RWPE1 (cell line): ENCODE data around the gene ZNF460.
A peak's percentile ranks its signal among the peaks of the same experiment; 100 is the strongest.
"Not testable (repeated sequence)": the region's sequence is repeated elsewhere in the genome, so short reads cannot be mapped to it uniquely, and the experiment has no call there.

Source experiments
- CTCF ChIA-PET: fragments of 350-600 bp; sonication (Branson Sonifier 250); formaldehyde crosslinking; extraction: SDS; loops from one replicate; lab custom pipeline; 2021; lab: Yijun Ruan, JAX
- POLR2A ChIA-PET: fragments of 400-600 bp; formaldehyde crosslinking; extraction: SDS; loops from one replicate; lab custom pipeline; 2020; ENCODE audit warnings: antibody characterized with exemption; ENCODE audit not compliant: low non-redundant PET; lab: Yijun Ruan, JAX
- DNase-seq: peaks from one replicate; pipeline ENCODE4 v3.0.0; 2012; ENCODE audit warnings: low spot score
- H3K27ac ChIP-seq: fragments of 450-650 bp; 2 replicates; pipeline ENCODE4 v1.5.1; 2017
- TF ChIP-seq, protein P1 (sequence below): fragments of 450-650 bp; conservative IDR thresholded peaks from 2 replicates; pipeline ENCODE4 v1.5.1; 2017; ENCODE audit warnings: low read depth, mild to moderate bottlenecking

ZNF460 gene

DNA sequence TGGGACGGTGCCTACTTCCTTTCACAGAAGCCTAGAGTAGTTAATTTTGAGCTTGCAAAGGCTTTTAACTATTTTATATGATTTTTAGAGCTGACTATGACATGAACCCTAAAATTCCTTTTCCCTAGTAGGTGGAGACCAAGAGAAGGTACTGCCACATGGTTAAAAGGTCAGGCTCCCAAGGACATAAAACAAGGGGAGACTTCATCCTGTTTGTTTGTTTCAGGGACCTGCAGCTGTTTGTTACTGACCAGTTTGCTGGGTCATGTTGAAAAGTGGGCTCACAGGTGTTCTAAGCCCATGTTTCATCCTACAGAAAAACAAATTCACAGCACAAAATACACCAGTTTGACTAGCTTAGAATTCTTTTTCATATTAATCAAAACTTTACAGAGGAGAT lies 3.9 kb upstream of the ZNF460 start:
- POLR2A ChIA-PET, result no interaction called here

DNA sequence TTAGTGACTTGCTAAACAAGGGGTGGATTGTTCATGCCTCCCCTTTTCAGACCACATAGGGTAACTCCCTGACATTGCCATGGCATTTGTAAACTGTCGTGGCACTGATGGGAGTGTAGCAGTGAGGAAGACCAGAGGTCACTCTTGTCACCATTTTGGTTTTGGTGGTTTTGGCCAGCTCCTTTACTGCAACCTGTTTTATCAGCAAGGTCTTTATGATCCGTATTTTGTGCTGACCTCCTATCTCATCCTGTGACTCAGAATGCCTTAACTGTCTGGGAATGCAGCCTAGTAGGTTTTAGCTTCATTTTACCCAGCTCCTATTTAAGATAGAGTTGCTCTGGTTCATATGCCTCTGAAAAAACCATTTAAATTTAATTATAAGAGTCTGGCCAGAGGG lies 1.8 kb upstream of the ZNF460 start:
- H3K27ac ChIP-seq, CTCF ChIA-PET, POLR2A ChIA-PET, DNase-seq: not testable (repeated sequence)

More for the DNA sequence above, 3.9 kb upstream of the ZNF460 start:
- H3K27ac ChIP-seq, result no peak overlapping the region
- TF ChIP-seq, protein P1, sequence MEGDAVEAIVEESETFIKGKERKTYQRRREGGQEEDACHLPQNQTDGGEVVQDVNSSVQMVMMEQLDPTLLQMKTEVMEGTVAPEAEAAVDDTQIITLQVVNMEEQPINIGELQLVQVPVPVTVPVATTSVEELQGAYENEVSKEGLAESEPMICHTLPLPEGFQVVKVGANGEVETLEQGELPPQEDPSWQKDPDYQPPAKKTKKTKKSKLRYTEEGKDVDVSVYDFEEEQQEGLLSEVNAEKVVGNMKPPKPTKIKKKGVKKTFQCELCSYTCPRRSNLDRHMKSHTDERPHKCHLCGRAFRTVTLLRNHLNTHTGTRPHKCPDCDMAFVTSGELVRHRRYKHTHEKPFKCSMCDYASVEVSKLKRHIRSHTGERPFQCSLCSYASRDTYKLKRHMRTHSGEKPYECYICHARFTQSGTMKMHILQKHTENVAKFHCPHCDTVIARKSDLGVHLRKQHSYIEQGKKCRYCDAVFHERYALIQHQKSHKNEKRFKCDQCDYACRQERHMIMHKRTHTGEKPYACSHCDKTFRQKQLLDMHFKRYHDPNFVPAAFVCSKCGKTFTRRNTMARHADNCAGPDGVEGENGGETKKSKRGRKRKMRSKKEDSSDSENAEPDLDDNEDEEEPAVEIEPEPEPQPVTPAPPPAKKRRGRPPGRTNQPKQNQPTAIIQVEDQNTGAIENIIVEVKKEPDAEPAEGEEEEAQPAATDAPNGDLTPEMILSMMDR, result no peak
- DNase-seq, result no peak
- CTCF ChIA-PET, result no interaction called here

DNA sequence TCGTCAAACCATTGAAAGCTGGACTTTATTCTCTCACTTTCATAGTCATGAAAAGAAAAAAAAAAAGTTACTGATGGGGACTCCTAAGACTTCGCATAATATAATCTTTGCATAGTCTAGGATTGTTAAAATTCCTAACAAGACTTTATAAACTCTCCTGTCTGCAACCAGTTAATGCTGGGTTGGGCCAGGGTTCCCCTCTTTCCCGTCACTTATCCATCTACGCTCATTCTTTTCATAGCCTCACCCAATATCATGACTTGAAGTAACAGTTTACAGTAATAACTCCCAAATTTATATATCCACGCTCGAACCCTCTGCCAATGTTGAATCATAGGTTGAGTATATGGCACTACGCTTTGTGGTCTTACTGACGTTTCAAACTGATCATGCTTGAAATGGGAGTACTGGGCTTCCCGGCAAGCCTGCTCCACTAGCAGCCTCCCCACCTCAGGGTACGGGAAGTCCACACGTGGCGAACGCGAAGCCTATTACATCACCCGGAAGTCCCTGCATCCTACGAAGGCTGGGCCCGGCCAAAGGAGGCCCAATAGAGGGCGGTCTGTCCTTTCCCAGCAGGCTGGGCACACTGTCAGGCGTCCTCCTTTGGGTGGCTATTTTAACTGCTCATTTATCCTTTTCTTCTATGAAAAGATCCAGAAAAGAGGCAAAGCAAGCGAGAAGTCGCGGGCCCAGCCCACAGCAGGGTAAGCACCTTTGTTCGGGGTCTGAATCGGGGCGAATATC lies 694 bp upstream of the ZNF460 start:
- TF ChIP-seq, protein P1, result peak; percentile 31
- POLR2A ChIA-PET, result no interaction called here
- CTCF ChIA-PET, result no interaction called here
- peak overlapping the region; percentile 97 for H3K27ac ChIP-seq
- DNase-seq, result peak; percentile 94

DNA sequence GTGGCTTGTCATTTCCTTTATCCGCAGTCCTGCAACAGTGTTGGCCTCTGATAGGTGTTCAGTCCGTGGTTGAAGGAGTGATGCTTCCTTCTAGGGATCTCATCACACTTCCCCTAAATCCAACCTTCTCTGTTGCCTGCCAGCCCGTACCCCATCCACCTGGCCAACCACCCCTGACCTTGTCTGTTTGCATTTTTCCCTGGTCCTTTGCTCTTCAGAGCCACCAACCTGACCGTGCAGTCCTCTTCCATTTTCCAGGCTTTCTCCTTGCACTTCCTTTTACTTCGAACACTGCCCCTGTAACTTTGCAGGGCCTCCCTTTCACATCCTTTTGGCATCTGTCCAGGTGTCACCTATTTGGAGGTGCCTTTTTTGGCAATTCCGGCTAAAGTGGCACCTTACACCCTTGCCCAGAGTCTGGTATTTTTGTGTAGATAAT lies 696 bp downstream of the ZNF460 start:
- peak; percentile 13 for DNase-seq
- peak overlapping the region; percentile 97 for H3K27ac ChIP-seq
- ChIA-PET POLR2A (no interaction called here), CTCF (no interaction called here)
- TF ChIP-seq, protein P1, result no peak

DNA sequence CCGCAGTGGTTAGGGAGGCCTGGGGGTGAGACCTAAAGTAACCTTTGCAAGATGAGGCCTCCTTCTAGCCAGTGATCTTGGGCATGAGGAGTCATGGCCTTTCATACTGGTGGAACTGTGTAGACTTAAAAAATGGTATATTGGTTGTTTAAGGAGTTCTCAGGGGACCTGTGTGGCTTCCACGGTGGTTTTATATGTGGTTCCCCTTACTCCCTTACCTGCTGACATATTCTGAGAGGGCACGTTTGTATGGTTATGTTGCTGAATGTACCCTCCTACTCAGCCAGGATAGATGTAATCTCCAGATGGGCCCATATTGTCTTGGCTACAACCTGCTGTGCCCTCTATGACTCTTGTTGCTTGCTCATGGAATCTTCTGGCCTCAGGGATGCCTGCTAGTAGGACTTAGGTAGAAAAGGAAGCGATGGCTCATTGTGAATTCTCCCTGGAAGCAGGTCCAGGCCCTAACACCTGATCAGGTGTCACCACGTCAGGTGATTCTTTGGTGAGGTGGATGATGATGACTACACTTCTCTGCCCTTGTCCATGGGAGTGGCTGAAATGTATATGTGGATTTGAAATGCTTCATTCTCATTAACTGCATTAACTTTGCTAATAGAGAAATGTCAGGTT lies 1.8 kb downstream of the ZNF460 start:
- ChIA-PET POLR2A (no interaction called here), CTCF (no interaction called here)
- TF ChIP-seq, protein P1, result no peak

DNA sequence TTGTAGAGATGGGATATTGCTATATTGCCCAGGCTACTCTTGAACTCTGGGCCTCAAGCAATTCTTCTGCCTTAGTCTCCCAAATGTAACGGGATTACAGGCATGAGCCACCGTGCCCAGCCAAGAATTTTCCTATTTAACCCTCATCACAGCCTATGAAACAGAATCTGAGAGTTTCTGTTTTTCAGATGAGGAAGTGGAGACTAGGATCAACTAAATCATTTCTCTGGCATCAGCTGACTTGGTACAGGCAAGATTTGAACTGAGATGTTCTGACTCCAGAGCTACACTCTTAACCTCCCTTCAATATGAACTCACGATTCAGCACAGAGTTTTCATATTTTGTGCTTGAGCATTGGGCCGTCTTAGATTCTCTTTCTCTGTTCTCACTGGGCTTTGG lies 8.1 kb downstream of the ZNF460 start:
- ChIA-PET CTCF (no interaction called here), POLR2A (no interaction called here)
- TF ChIP-seq, protein P1, result no peak
- no peak overlapping the region for H3K27ac ChIP-seq
- DNase-seq, result no peak

More for the DNA sequence above, 1.8 kb downstream of the ZNF460 start:
- DNase-seq, result peak; percentile 39
- peak overlapping the region; percentile 46 for H3K27ac ChIP-seq

DNA sequence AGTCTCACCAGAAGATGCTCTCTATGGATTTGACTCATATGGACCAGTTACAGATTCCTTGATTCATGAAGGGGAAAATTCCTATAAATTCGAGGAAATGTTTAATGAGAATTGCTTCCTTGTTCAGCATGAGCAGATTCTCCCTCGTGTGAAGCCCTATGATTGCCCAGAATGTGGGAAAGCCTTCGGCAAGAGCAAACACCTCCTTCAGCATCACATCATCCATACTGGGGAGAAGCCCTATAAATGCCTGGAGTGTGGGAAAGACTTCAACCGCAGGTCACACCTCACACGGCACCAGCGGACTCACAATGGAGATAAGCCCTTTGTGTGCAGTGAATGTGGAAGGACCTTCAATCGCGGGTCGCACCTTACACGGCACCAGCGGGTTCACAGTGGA lies 10.7 kb downstream of the ZNF460 start:
- CTCF ChIA-PET, result no interaction called here
- no peak for DNase-seq
- POLR2A ChIA-PET, result no interaction called here
- H3K27ac ChIP-seq, result no peak overlapping the region
- TF ChIP-seq, protein P1, result no peak
